K562 (cell line): ENCODE data around the gene PFAS. TPM values are rescaled to one million over a fixed set of nuclear protein-coding genes. Genes with fewer than 3 reads are reported as not detected.

Experiments used
- ATAC-seq: fragments of 200-7000 bp; cut with Tn5 transposase; 3 replicates; pipeline ENCODE4 v1.9.1; 2020; ENCODE audit warnings: moderate library complexity
- BruUV-seq: library from RNA; stranded (reverse); fragments of 400-500 nt; replicated peaks from 2 replicates; lab custom pipeline; 2021; lab: Mats Ljungman, UMichigan
- CTCF ChIA-PET: fragments of 300-600 bp; formaldehyde crosslinking; extraction: SDS; loops from one replicate; lab custom pipeline; 2021; ENCODE audit warnings: low intra/inter-chr PET ratio; lab: Yijun Ruan, JAX
- POLR2A ChIA-PET: fragments of 300-600, 350-650 bp; sonication (Branson Sonifier 250); formaldehyde crosslinking; extraction: SDS; loops from one replicate; lab custom pipeline; 2021; ENCODE audit warnings: antibody characterized with exemption, inconsistent platforms; lab: Yijun Ruan, JAX
- DNase-seq, 4 experiments: peaks; one replicate each; pipeline versions ENCODE4 v3.0.0 to v3.0.0-alpha.2; 2011 to 2018; ENCODE audit warnings: low spot score in 3 of 4, mixed read lengths in 3 of 4; ENCODE audit errors: extremely low read depth in 1 of 4
- FAIRE-seq: peaks from 2 replicates; lab custom pipeline; 2011; peaks lifted over from hg19 to GRCh38; lab: Jason Lieb, UNC
- H2AFZ ChIP-seq: 2 replicates; pipeline ENCODE4 v1.6.0; 2011; ENCODE audit warnings: low read depth, low read length, control low read depth, inconsistent platforms
- H3K27ac ChIP-seq: fragments of 200-600 bp; 3 replicates; pipeline ENCODE4 v1.8.0; 2011; ENCODE audit warnings: low read depth, mild to moderate bottlenecking, control low read depth, inconsistent platforms, low read length, moderate library complexity, mixed read lengths; ENCODE audit errors: extremely low read depth
- H3K27me3 ChIP-seq, 2 experiments: fragments of 300-600 bp in 1 of 2; 2 replicates in 1 of 2; 3 replicates in 1 of 2; pipeline versions ENCODE4 v1.6.0 to v1.8.0; 2011; ENCODE audit warnings: inconsistent platforms in 2 of 2, low read length in 2 of 2, mild to moderate bottlenecking in 1 of 2, mixed read lengths in 1 of 2, moderate library complexity in 1 of 2; ENCODE audit not compliant: control insufficient read depth in 2 of 2, insufficient read depth in 2 of 2
- H3K36me3 ChIP-seq: fragments of 300-600 bp; 3 replicates; pipeline ENCODE4 v1.8.0; 2011; ENCODE audit warnings: mild to moderate bottlenecking, low read length, inconsistent platforms; ENCODE audit not compliant: control insufficient read depth, insufficient read depth
- H3K4me1 ChIP-seq, 2 experiments: fragments of 200-600 bp in 1 of 2; replicated peaks in 1 of 2; 2 replicates in 1 of 2; 3 replicates in 1 of 2; pipeline versions ENCODE4 v1.5.1 to v1.8.0; 2011; ENCODE audit warnings: inconsistent platforms in 2 of 2, low read length in 2 of 2, mild to moderate bottlenecking in 1 of 2, mixed read lengths in 1 of 2, moderate library complexity in 1 of 2; ENCODE audit not compliant: control insufficient read depth in 2 of 2, insufficient read depth in 2 of 2
- H3K4me2 ChIP-seq: 2 replicates; pipeline ENCODE4 v1.6.1; 2011; ENCODE audit warnings: low read length, control low read depth, inconsistent platforms, mixed read lengths; ENCODE audit not compliant: insufficient read depth
- H3K4me3 ChIP-seq: fragments of 200-600 bp; sonication (generic), shearing (Covaris generic); 2 replicates; pipeline ENCODE4 v1.5.1; 2016; ENCODE audit warnings: control low read depth, inconsistent platforms
- H3K79me2 ChIP-seq: fragments of 200-600 bp; 3 replicates; pipeline ENCODE4 v1.8.0; 2011; ENCODE audit warnings: low read length, inconsistent platforms; ENCODE audit not compliant: control insufficient read depth, insufficient read depth
- H3K9ac ChIP-seq, 2 experiments: 2 replicates each; pipeline versions ENCODE4 v1.6.0 to v1.6.1; 2011; ENCODE audit warnings: low read depth in 2 of 2, low read length in 2 of 2, control low read depth in 1 of 2, inconsistent platforms in 1 of 2, mild to moderate bottlenecking in 1 of 2, mixed read lengths in 1 of 2; ENCODE audit not compliant: insufficient read depth in 1 of 2
- H3K9me1 ChIP-seq: one replicate; pipeline ENCODE4 v1.6.0; 2011; ENCODE audit warnings: inconsistent platforms, mild to moderate bottlenecking, low read length, moderate library complexity; ENCODE audit not compliant: control insufficient read depth, insufficient read depth
- H3K9me3 ChIP-seq: replicated peaks from 2 replicates; pipeline ENCODE4 v1.5.1; 2011; ENCODE audit warnings: low read depth, low read length, inconsistent platforms; ENCODE audit not compliant: control insufficient read depth, insufficient read depth
- H4K20me1 ChIP-seq: replicated peaks from 2 replicates; pipeline ENCODE4 v1.6.1; 2011; ENCODE audit warnings: low read length, inconsistent platforms, mixed read lengths; ENCODE audit not compliant: control insufficient read depth, insufficient read depth
- CCAR2 ChIP-seq: fragments of 200-400 bp; formaldehyde crosslinking; IDR thresholded peaks from 2 replicates; pipeline ENCODE4 v1.6.1; 2017; ENCODE audit warnings: mild to moderate bottlenecking, low read depth, low read length
- CHD1 ChIP-seq: fragments of 200-600 bp; sonication (generic); IDR thresholded peaks from one replicate; pipeline ENCODE4 v1.6.1; 2012; ENCODE audit warnings: mild to moderate bottlenecking, moderate library complexity, low read length, inconsistent platforms
- ESRRB ChIP-seq: fragments of 250-450 bp; sonication (Bioruptor Pico); IDR thresholded peaks from 2 replicates; pipeline ENCODE4 v1.5.0; 2020; ENCODE audit warnings: mild to moderate bottlenecking, moderate library complexity, borderline replicate concordance
- EZH2 ChIP-seq: IDR thresholded peaks from 2 replicates; pipeline ENCODE4 v1.6.1; 2012; ENCODE audit warnings: low read depth, mild to moderate bottlenecking, inconsistent platforms, low read length, borderline replicate concordance
- JUN ChIP-seq, 2 experiments: sonication (generic) in 1 of 2; formaldehyde crosslinking in 1 of 2; IDR thresholded peaks; 2 replicates each; pipeline versions ENCODE4 v1.6.1 to v1.8.0; 2012 to 2022; ENCODE audit warnings: borderline replicate concordance in 2 of 2, mild to moderate bottlenecking in 2 of 2, improper control_type of control experiment in 1 of 2, low read depth in 1 of 2, low read length in 1 of 2, missing genetic modification reagents in 1 of 2
- LEF1 ChIP-seq: fragments of 450-650 bp; IDR thresholded peaks from 2 replicates; pipeline ENCODE4 v1.6.1; 2016; ENCODE audit warnings: mild to moderate bottlenecking
- MLX ChIP-seq, 2 experiments: fragments of 450-650 bp in 1 of 2; sonication (generic) in 1 of 2; formaldehyde crosslinking; conservative IDR thresholded peaks; 2 replicates each; pipeline versions ENCODE4 v1.4.0 to v1.8.1; 2020 to 2022; ENCODE audit warnings: mild to moderate bottlenecking in 1 of 2, missing genetic modification reagents in 1 of 2
- NR0B1 ChIP-seq: fragments of 450-650 bp; IDR thresholded peaks from one replicate; pipeline ENCODE4 v1.6.1; 2018; ENCODE audit warnings: mild to moderate bottlenecking, moderate library complexity; ENCODE audit not compliant: partially characterized antibody
- SIX5 ChIP-seq, 2 experiments: IDR thresholded peaks; 2 replicates each; pipeline ENCODE4 v1.6.1; 2011; ENCODE audit warnings: low read length in 2 of 2, borderline replicate concordance in 1 of 2, low read depth in 1 of 2, mild to moderate bottlenecking in 1 of 2, moderate library complexity in 1 of 2; ENCODE audit not compliant: insufficient read depth in 1 of 2
- TEAD1 ChIP-seq, 2 experiments: fragments of 450-650 bp in 1 of 2; sonication (generic) in 1 of 2; formaldehyde crosslinking; IDR thresholded peaks; 2 replicates each; pipeline versions ENCODE4 v1.4.0 to v1.8.0; 2020 to 2022; ENCODE audit warnings: mild to moderate bottlenecking in 2 of 2, missing genetic modification reagents in 1 of 2
- ZFP36 ChIP-seq: fragments of 150-350 bp; IDR thresholded peaks from 2 replicates; pipeline ENCODE4 v1.6.1; 2018; ENCODE audit warnings: low read length, low read depth; ENCODE audit not compliant: partially characterized antibody
- ZNF263 ChIP-seq: sonication (generic); formaldehyde crosslinking; IDR thresholded peaks from 2 replicates; pipeline ENCODE4 v1.8.0; 2022; ENCODE audit warnings: mild to moderate bottlenecking, missing genetic modification reagents, borderline replicate concordance
- ZNF655 ChIP-seq: fragments of 250-450 bp; sonication (Bioruptor Pico); IDR thresholded peaks from 2 replicates; pipeline ENCODE4 v1.5.0; 2021
- ZNF830 ChIP-seq: fragments of 250-450 bp; sonication (Bioruptor Pico); IDR thresholded peaks from 2 replicates; pipeline ENCODE4 v1.5.0; 2021; ENCODE audit warnings: mild to moderate bottlenecking
- WGBS: fragments of 100-300 bp; shearing (Covaris generic); methylation state at CpG from one replicate; pipeline ENCODE4 v1.1.6; 2016; ENCODE audit warnings: low coverage, mixed read lengths; ENCODE audit not compliant: insufficient coverage; ENCODE audit errors: missing lambda C conversion rate; 5-methylcytosine and 5-hydroxymethylcytosine counted together
- in situ Hi-C: fragments of 300-500 bp; cut with MboI; formaldehyde crosslinking; loops from 4 replicates; pipeline ENCODE4 v1.15.0; 2018; ENCODE audit warnings: inconsistent platforms, mixed read lengths
- intact Hi-C: fragments of 100-400 bp; cut with micrococcal nuclease; formaldehyde crosslinking; loops from 2 replicates; pipeline ENCODE4 v1.14.2; 2022
- polyA plus RNA-seq, 8 experiments: library from polyadenylated mRNA; depleted of rRNA in 4 of 8; stranded (reverse) in 5 of 8; unstranded in 3 of 8; fragments of >200 nt; fragmentation: Nextera tagmentation in 2 of 8; fragmentation: Illumina TruSeq in 1 of 8; extraction: Ambion mirVana in 2 of 8; extraction: Trizol in 1 of 8; gene quantifications; 2 replicates each; pipeline versions ENCODE4 v1.2.1 to v1.2.3, GENCODE V29; 2011 to 2014; ENCODE audit warnings: inconsistent platforms in 1 of 8, missing spikeins in 1 of 8
- total RNA-seq, 7 experiments: library from RNA; depleted of rRNA in 6 of 7; stranded (reverse); fragments of >200 nt in 6 of 7; fragmentation: Illumina TruSeq in 2 of 7; extraction: Trizol in 2 of 7; gene quantifications; 2 replicates each; pipeline versions ENCODE4 v1.2.1 to v1.2.3, GENCODE V29; 2011 to 2021; ENCODE audit warnings: low replicate concordance in 1 of 7

The PFAS gene
- total and polyA plus RNA-seq, 9 of the 15 experiments (the other 6 are each of a cell fraction or from before 2014, with no cell fraction given): 11.6 to 131 (median 43.9) TPM

GRCh38 chr17:8256691-8257090 is 7.6 kb downstream of the PFAS start:
- intact Hi-C loops: no loop called here
- Histone ChIP-seq H2AFZ (no peak overlapping the region), H3K4me2 (no peak overlapping the region), H3K79me2 (peaks cover 11% of the 10 kb centered on the region), H4K20me1 (no peaks in the 10 kb centered on the region), H3K4me3 (no peak overlapping the region), H3K36me3 (peaks cover 74% of the 10 kb centered on the region; the same call in 2 of the 3 replicates), H3K27ac (no peak overlapping the region), H3K4me1 (no peaks in the 10 kb centered on the region; a peak in 1 of 5 replicates), H3K27me3 (no peaks in the 10 kb centered on the region), H3K9me1 (no peaks in the 10 kb centered on the region)
- in situ Hi-C loops: no loop called here
- FAIRE-seq: no peak
- no TSS peak for BruUV-seq
- no peak for ATAC-seq
- TF ChIP-seq JUN (IDR thresholded peaks at IDR 0.05; ENCODE audit: borderline replicate concordance, low read depth, low read length) (no peak), JUN (CRISPR knock-in tag; IDR thresholded peaks at IDR 0.05; ENCODE audit: borderline replicate concordance) (no peak), CCAR2 (no peak), SIX5 (IDR thresholded peaks at IDR 0.05; ENCODE audit: borderline replicate concordance in 1 of 2, insufficient read depth in 1 of 2, low read depth in 1 of 2, low read length in 2 of 2) (no peak), ESRRB (CRISPR knock-in tag) (no peak), CHD1 (no peak), ZNF830 (CRISPR knock-in tag) (no peak), TEAD1 (CRISPR knock-in tag; IDR thresholded peaks at IDR 0.05) (no peak), ZNF263 (CRISPR knock-in tag) (no peak), ZNF655 (no peak), LEF1 (no peak), MLX (CRISPR knock-in tag; conservative IDR thresholded peaks at IDR 0.05) (no peak), NR0B1 (no peak), EZH2 (no peak), ZFP36 (no peak)
- TF ChIP-seq, all 486 proteins: peak for 0
- DNase-seq: no peak
- CTCF ChIA-PET: no interaction called here
- POLR2A ChIA-PET: no interaction called here
- WGBS: 100% methylated on average over 6 of the region's 6 CpGs
- no peaks in the 10 kb centered on the region for H3K9me3 ChIP-seq
- no peak overlapping the region for H3K9ac ChIP-seq
